K562 (cell line): Measurements from ENCODE around the gene HAUS5. TPM values are rescaled to one million over a fixed set of nuclear protein-coding genes. Genes with fewer than 3 reads are reported as not detected.
A peak's percentile ranks its signal among the peaks of the same experiment; 100 is the strongest.

ENCODE experiments used
- ATAC-seq: fragments of 200-7000 bp; cut with Tn5 transposase; 3 replicates; pipeline ENCODE4 v1.9.1; 2020; ENCODE audit warnings: moderate library complexity
- BruUV-seq: library from RNA; stranded (reverse); fragments of 400-500 nt; replicated peaks from 2 replicates; lab custom pipeline; 2021; lab: Mats Ljungman, UMichigan
- CTCF ChIA-PET: fragments of 300-600 bp; formaldehyde crosslinking; extraction: SDS; loops from one replicate; lab custom pipeline; 2021; ENCODE audit warnings: low intra/inter-chr PET ratio; lab: Yijun Ruan, JAX
- POLR2A ChIA-PET: fragments of 300-600, 350-650 bp; sonication (Branson Sonifier 250); formaldehyde crosslinking; extraction: SDS; loops from one replicate; lab custom pipeline; 2021; ENCODE audit warnings: antibody characterized with exemption, inconsistent platforms; lab: Yijun Ruan, JAX
- DNase-seq, 4 experiments: peaks; one replicate each; pipeline versions ENCODE4 v3.0.0 to v3.0.0-alpha.2; 2011 to 2018; ENCODE audit warnings: low spot score in 3 of 4, mixed read lengths in 3 of 4; ENCODE audit errors: extremely low read depth in 1 of 4
- FAIRE-seq: peaks from 2 replicates; lab custom pipeline; 2011; peaks lifted over from hg19 to GRCh38; lab: Jason Lieb, UNC
- H2AFZ ChIP-seq: 2 replicates; pipeline ENCODE4 v1.6.0; 2011; ENCODE audit warnings: low read depth, low read length, control low read depth, inconsistent platforms
- H3K27ac ChIP-seq: fragments of 200-600 bp; 3 replicates; pipeline ENCODE4 v1.8.0; 2011; ENCODE audit warnings: low read depth, mild to moderate bottlenecking, control low read depth, inconsistent platforms, low read length, moderate library complexity, mixed read lengths; ENCODE audit errors: extremely low read depth
- H3K27me3 ChIP-seq, 2 experiments: fragments of 300-600 bp in 1 of 2; 2 replicates in 1 of 2; 3 replicates in 1 of 2; pipeline versions ENCODE4 v1.6.0 to v1.8.0; 2011; ENCODE audit warnings: inconsistent platforms in 2 of 2, low read length in 2 of 2, mild to moderate bottlenecking in 1 of 2, mixed read lengths in 1 of 2, moderate library complexity in 1 of 2; ENCODE audit not compliant: control insufficient read depth in 2 of 2, insufficient read depth in 2 of 2
- H3K36me3 ChIP-seq: fragments of 300-600 bp; 3 replicates; pipeline ENCODE4 v1.8.0; 2011; ENCODE audit warnings: mild to moderate bottlenecking, low read length, inconsistent platforms; ENCODE audit not compliant: control insufficient read depth, insufficient read depth
- H3K4me1 ChIP-seq, 2 experiments: fragments of 200-600 bp in 1 of 2; replicated peaks in 1 of 2; 2 replicates in 1 of 2; 3 replicates in 1 of 2; pipeline versions ENCODE4 v1.5.1 to v1.8.0; 2011; ENCODE audit warnings: inconsistent platforms in 2 of 2, low read length in 2 of 2, mild to moderate bottlenecking in 1 of 2, mixed read lengths in 1 of 2, moderate library complexity in 1 of 2; ENCODE audit not compliant: control insufficient read depth in 2 of 2, insufficient read depth in 2 of 2
- H3K4me2 ChIP-seq: 2 replicates; pipeline ENCODE4 v1.6.1; 2011; ENCODE audit warnings: low read length, control low read depth, inconsistent platforms, mixed read lengths; ENCODE audit not compliant: insufficient read depth
- H3K4me3 ChIP-seq: fragments of 200-600 bp; sonication (generic), shearing (Covaris generic); 2 replicates; pipeline ENCODE4 v1.5.1; 2016; ENCODE audit warnings: control low read depth, inconsistent platforms
- H3K79me2 ChIP-seq: fragments of 200-600 bp; 3 replicates; pipeline ENCODE4 v1.8.0; 2011; ENCODE audit warnings: low read length, inconsistent platforms; ENCODE audit not compliant: control insufficient read depth, insufficient read depth
- H3K9ac ChIP-seq, 2 experiments: 2 replicates each; pipeline versions ENCODE4 v1.6.0 to v1.6.1; 2011; ENCODE audit warnings: low read depth in 2 of 2, low read length in 2 of 2, control low read depth in 1 of 2, inconsistent platforms in 1 of 2, mild to moderate bottlenecking in 1 of 2, mixed read lengths in 1 of 2; ENCODE audit not compliant: insufficient read depth in 1 of 2
- H3K9me1 ChIP-seq: one replicate; pipeline ENCODE4 v1.6.0; 2011; ENCODE audit warnings: inconsistent platforms, mild to moderate bottlenecking, low read length, moderate library complexity; ENCODE audit not compliant: control insufficient read depth, insufficient read depth
- H3K9me3 ChIP-seq: replicated peaks from 2 replicates; pipeline ENCODE4 v1.5.1; 2011; ENCODE audit warnings: low read depth, low read length, inconsistent platforms; ENCODE audit not compliant: control insufficient read depth, insufficient read depth
- H4K20me1 ChIP-seq: replicated peaks from 2 replicates; pipeline ENCODE4 v1.6.1; 2011; ENCODE audit warnings: low read length, inconsistent platforms, mixed read lengths; ENCODE audit not compliant: control insufficient read depth, insufficient read depth
- BRD9 ChIP-seq: fragments of 450-650 bp; IDR thresholded peaks from 2 replicates; pipeline ENCODE4 v1.6.1; 2018; ENCODE audit warnings: low read depth; ENCODE audit not compliant: partially characterized antibody
- ELF4 ChIP-seq: fragments of 450-650 bp; formaldehyde crosslinking; IDR thresholded peaks from 2 replicates; pipeline ENCODE4 v1.4.0; 2022; ENCODE audit warnings: missing genetic modification characterization
- MXI1 ChIP-seq: IDR thresholded peaks from 2 replicates; pipeline ENCODE4 v1.6.1; 2011; ENCODE audit warnings: low read depth, mild to moderate bottlenecking, improper control_type of control experiment, low read length
- PML ChIP-seq: IDR thresholded peaks from 2 replicates; pipeline ENCODE4 v1.6.1; 2012; ENCODE audit warnings: low read length, inconsistent platforms
- RNF2 ChIP-seq: sonication (generic); IDR thresholded peaks from 2 replicates; pipeline ENCODE4 v1.6.1; 2016
- TCF7L2 ChIP-seq: fragments of 150-350 bp; IDR thresholded peaks from 2 replicates; pipeline ENCODE4 v1.6.1; 2016; ENCODE audit warnings: low read depth, mild to moderate bottlenecking, low read length, moderate library complexity
- WHSC1 ChIP-seq: IDR thresholded peaks from one replicate; pipeline ENCODE4 v1.6.1; 2012; ENCODE audit warnings: low read length, control low read depth, inconsistent platforms
- ZBTB7A ChIP-seq: IDR thresholded peaks from 2 replicates; pipeline ENCODE4 v1.6.1; 2011; ENCODE audit warnings: low read depth, mild to moderate bottlenecking, low read length, moderate library complexity, borderline replicate concordance; ENCODE audit not compliant: control insufficient read depth
- ZNF584 ChIP-seq: fragments of 200-800 bp; sonication (Bioruptor generic); IDR thresholded peaks from 2 replicates; pipeline ENCODE4 v1.6.1; 2016; ENCODE audit warnings: low read depth, mild to moderate bottlenecking, missing genetic modification characterization, missing compliant biosample characterization
- WGBS: fragments of 100-300 bp; shearing (Covaris generic); methylation state at CpG from one replicate; pipeline ENCODE4 v1.1.6; 2016; ENCODE audit warnings: low coverage, mixed read lengths; ENCODE audit not compliant: insufficient coverage; ENCODE audit errors: missing lambda C conversion rate; 5-methylcytosine and 5-hydroxymethylcytosine counted together
- in situ Hi-C: fragments of 300-500 bp; cut with MboI; formaldehyde crosslinking; loops from 4 replicates; pipeline ENCODE4 v1.15.0; 2018; ENCODE audit warnings: inconsistent platforms, mixed read lengths
- intact Hi-C: fragments of 100-400 bp; cut with micrococcal nuclease; formaldehyde crosslinking; loops from 2 replicates; pipeline ENCODE4 v1.14.2; 2022
- polyA plus RNA-seq, 8 experiments: library from polyadenylated mRNA; depleted of rRNA in 4 of 8; stranded (reverse) in 5 of 8; unstranded in 3 of 8; fragments of >200 nt; fragmentation: Nextera tagmentation in 2 of 8; fragmentation: Illumina TruSeq in 1 of 8; extraction: Ambion mirVana in 2 of 8; extraction: Trizol in 1 of 8; gene quantifications; 2 replicates each; pipeline versions ENCODE4 v1.2.1 to v1.2.3, GENCODE V29; 2011 to 2014; ENCODE audit warnings: inconsistent platforms in 1 of 8, missing spikeins in 1 of 8
- total RNA-seq, 7 experiments: library from RNA; depleted of rRNA in 6 of 7; stranded (reverse); fragments of >200 nt in 6 of 7; fragmentation: Illumina TruSeq in 2 of 7; extraction: Trizol in 2 of 7; gene quantifications; 2 replicates each; pipeline versions ENCODE4 v1.2.1 to v1.2.3, GENCODE V29; 2011 to 2021; ENCODE audit warnings: low replicate concordance in 1 of 7
- TF ChIP-seq, protein P1 (sequence below): fragments of 250-450 bp; sonication (Bioruptor Pico); IDR thresholded peaks from 2 replicates; pipeline ENCODE4 v1.5.0; 2021
- TF ChIP-seq, protein P2 (sequence below): fragments of 250-450 bp; sonication (Bioruptor Pico); IDR thresholded peaks from 2 replicates; pipeline ENCODE4 v1.4.0; 2020; ENCODE audit warnings: mild to moderate bottlenecking
- TF ChIP-seq, protein P3 (sequence below): sonication (generic); formaldehyde crosslinking; IDR thresholded peaks from 2 replicates; pipeline ENCODE4 v1.8.0; 2023; ENCODE audit warnings: mild to moderate bottlenecking, missing genetic modification reagents
- TF ChIP-seq, protein P4 (sequence below): fragments of 150-350 bp; IDR thresholded peaks from 2 replicates; pipeline ENCODE4 v1.6.1; 2014; ENCODE audit warnings: low read depth, mild to moderate bottlenecking, low read length, borderline replicate concordance

The HAUS5 gene
- total and polyA plus RNA-seq, 9 of the 15 experiments (the other 6 are each of a cell fraction or from before 2014, with no cell fraction given): 3.5 to 41.3 (median 14.2) TPM

DNA sequence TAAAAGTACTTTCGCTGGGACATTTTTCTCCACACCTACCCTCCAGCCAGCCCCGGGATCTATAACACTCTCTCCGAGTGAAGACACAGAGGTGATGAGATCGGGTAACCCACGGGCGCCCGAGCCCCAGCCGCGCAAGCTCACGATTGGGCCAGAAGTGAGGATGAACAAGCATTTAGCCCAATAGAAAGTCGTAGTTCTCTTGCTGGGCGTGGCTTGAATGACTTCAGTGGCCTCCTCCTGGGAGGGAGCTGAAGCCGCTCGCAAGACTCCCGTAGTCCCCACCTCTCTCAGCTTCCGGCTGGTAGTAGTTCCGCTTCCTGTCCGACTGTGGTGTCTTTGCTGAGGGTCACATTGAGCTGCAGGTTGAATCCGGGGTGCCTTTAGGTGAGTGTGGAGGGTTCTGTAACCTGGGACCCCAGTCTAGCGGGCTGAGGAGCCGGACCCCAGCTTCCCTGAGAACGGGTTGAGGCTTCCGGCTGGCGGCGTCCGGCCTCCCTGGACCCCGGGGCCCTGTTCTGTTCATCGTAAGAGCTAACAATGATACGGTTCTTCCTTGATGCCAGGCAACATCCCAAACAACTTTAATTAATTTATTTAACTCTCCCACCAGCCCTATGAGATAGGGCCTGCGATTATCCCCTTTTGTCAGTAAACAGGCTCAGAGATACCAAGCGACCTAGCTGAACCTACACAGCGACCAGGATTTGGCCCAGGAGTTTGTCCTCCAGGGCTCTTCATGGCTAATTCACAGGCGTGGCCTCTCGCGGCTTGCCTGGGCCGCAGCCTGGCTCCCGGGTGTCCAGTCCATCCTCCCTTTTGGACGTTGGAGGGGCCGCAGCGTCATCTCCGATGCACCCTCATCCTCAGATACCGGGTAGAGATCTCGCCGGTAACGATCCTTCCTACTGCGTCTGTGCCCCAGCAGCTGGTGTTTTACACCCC, 35.8 kb downstream of the HAUS5 start, which contains the start of gene COX6B1 (continued):
- no peak for TF ChIP-seq ZNF584
- TF ChIP-seq WHSC1: no peak

- H3K27ac ChIP-seq: no peak overlapping the region; the same call in 2 of the 3 replicates
- no peaks in the 10 kb centered on the region for H3K9me3 ChIP-seq
- no peak overlapping the region for H3K4me2 ChIP-seq
- 0 out of 2 replicates have a peak, but pooled peaks cover 4% of the 10 kb centered on the region for H4K20me1 ChIP-seq
- no peaks in the 10 kb centered on the region for H3K27me3 ChIP-seq
- POLR2A ChIA-PET: no interaction called here
- BruUV-seq: no TSS peak
- intact Hi-C loops: no loop called here
- H3K79me2 ChIP-seq: peaks cover 37% of the 10 kb centered on the region
- ATAC-seq (no peak), DNase-seq (no peak), FAIRE-seq (no peak)
- H3K4me3 ChIP-seq: no peak overlapping the region
- H2AFZ ChIP-seq: no peak overlapping the region
- H3K36me3 ChIP-seq: peaks cover 51% of the 10 kb centered on the region; the same call in 2 of the 3 replicates
- WGBS: 88% methylated on average over 9 of the region's 9 CpGs
- peak overlapping the region in 1 of 2 experiments; percentile 41; a peak in 1 of 4 replicates for H3K9ac ChIP-seq
- no peaks in the 10 kb centered on the region for H3K9me1 ChIP-seq
- CTCF ChIA-PET: no interaction called here
- H3K4me1 ChIP-seq: peaks cover 8 to 18% of the 10 kb centered on the region in 2 experiments; a peak in 3 of 5 replicates
- in situ Hi-C loops: no loop called here
- TF ChIP-seq TCF7L2 (no peak), PML (no peak), BRD9 (no peak), RNF2 (no peak), ELF4 (CRISPR knock-in tag) (no peak), MXI1 (no peak), ZBTB7A (no peak)
- TF ChIP-seq, protein P1, sequence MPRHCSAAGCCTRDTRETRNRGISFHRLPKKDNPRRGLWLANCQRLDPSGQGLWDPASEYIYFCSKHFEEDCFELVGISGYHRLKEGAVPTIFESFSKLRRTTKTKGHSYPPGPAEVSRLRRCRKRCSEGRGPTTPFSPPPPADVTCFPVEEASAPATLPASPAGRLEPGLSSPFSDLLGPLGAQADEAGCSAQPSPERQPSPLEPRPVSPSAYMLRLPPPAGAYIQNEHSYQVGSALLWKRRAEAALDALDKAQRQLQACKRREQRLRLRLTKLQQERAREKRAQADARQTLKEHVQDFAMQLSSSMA (CRISPR knock-in tag): no peak
- TF ChIP-seq, protein P2, sequence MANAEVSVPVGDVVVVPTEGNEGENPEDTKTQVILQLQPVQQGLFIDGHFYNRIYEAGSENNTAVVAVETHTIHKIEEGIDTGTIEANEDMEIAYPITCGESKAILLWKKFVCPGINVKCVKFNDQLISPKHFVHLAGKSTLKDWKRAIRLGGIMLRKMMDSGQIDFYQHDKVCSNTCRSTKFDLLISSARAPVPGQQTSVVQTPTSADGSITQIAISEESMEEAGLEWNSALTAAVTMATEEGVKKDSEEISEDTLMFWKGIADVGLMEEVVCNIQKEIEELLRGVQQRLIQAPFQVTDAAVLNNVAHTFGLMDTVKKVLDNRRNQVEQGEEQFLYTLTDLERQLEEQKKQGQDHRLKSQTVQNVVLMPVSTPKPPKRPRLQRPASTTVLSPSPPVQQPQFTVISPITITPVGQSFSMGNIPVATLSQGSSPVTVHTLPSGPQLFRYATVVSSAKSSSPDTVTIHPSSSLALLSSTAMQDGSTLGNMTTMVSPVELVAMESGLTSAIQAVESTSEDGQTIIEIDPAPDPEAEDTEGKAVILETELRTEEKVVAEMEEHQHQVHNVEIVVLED: no peak
- TF ChIP-seq, protein P3, sequence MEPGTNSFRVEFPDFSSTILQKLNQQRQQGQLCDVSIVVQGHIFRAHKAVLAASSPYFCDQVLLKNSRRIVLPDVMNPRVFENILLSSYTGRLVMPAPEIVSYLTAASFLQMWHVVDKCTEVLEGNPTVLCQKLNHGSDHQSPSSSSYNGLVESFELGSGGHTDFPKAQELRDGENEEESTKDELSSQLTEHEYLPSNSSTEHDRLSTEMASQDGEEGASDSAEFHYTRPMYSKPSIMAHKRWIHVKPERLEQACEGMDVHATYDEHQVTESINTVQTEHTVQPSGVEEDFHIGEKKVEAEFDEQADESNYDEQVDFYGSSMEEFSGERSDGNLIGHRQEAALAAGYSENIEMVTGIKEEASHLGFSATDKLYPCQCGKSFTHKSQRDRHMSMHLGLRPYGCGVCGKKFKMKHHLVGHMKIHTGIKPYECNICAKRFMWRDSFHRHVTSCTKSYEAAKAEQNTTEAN (CRISPR knock-in tag): no peak
- TF ChIP-seq, protein P4, sequence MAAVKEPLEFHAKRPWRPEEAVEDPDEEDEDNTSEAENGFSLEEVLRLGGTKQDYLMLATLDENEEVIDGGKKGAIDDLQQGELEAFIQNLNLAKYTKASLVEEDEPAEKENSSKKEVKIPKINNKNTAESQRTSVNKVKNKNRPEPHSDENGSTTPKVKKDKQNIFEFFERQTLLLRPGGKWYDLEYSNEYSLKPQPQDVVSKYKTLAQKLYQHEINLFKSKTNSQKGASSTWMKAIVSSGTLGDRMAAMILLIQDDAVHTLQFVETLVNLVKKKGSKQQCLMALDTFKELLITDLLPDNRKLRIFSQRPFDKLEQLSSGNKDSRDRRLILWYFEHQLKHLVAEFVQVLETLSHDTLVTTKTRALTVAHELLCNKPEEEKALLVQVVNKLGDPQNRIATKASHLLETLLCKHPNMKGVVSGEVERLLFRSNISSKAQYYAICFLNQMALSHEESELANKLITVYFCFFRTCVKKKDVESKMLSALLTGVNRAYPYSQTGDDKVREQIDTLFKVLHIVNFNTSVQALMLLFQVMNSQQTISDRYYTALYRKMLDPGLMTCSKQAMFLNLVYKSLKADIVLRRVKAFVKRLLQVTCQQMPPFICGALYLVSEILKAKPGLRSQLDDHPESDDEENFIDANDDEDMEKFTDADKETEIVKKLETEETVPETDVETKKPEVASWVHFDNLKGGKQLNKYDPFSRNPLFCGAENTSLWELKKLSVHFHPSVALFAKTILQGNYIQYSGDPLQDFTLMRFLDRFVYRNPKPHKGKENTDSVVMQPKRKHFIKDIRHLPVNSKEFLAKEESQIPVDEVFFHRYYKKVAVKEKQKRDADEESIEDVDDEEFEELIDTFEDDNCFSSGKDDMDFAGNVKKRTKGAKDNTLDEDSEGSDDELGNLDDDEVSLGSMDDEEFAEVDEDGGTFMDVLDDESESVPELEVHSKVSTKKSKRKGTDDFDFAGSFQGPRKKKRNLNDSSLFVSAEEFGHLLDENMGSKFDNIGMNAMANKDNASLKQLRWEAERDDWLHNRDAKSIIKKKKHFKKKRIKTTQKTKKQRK: no peak
Measured at GRCh38 chr19:35650581-35650980, 38.0 kb downstream of the HAUS5 start.
